ENCODE measurements around the gene RAPGEF2. TPM values are rescaled to one million over a fixed set of nuclear protein-coding genes. Genes with fewer than 3 reads are reported as not detected.

RAPGEF2 gene
- total and polyA plus RNA-seq, 2 of the 8 experiments (the other 6 are each of a cell fraction or from before 2014, with no cell fraction given) = 24.4 to 48.6 TPM

- Histone ChIP-seq H3K4me1 (replicated peaks in 1 of 4; ENCODE audit: control insufficient read depth in 3 of 4, insufficient read depth in 4 of 4, low read length in 3 of 4) (no peaks in the 10 kb centered on the region), H4K91ac (replicated peaks; ENCODE audit: insufficient read length, low read length) (no peak overlapping the region), H2BK12ac (ENCODE audit: low read depth, low read length) (no peak overlapping the region), H3K4ac (replicated peaks; ENCODE audit: insufficient read length, low read depth, low read length) (no peak overlapping the region), H3K27ac (ENCODE audit: low read depth, low read length) (no peak overlapping the region), H3K4me2 (ENCODE audit: insufficient read depth in 1 of 2, low read depth in 2 of 2, low read length in 2 of 2) (no peak overlapping the region), H3K56ac (replicated peaks; ENCODE audit: insufficient read length, low read depth, low read length) (no peak overlapping the region), H3K79me1 (ENCODE audit: low read depth, low read length) (no peaks in the 10 kb centered on the region), H2BK15ac (ENCODE audit: low read length) (no peak overlapping the region), H3K14ac (ENCODE audit: insufficient read length) (no peak overlapping the region), H3K79me2 (ENCODE audit: control insufficient read depth in 1 of 2, insufficient read depth in 2 of 2, low read length in 2 of 2) (no peaks in the 10 kb centered on the region), H3K18ac (ENCODE audit: extremely low read depth, low read length) (no peak overlapping the region), H3K9ac (replicated peaks in 1 of 4; ENCODE audit: extremely low read depth in 1 of 4, low read depth in 3 of 4, low read length in 3 of 4) (no peak overlapping the region), H2BK120ac (replicated peaks; ENCODE audit: low read depth, low read length) (no peak overlapping the region), H4K5ac (ENCODE audit: insufficient read length, low read depth, low read length) (no peak overlapping the region), H4K8ac (ENCODE audit: extremely low read depth, insufficient read depth, low read length) (no peak overlapping the region; the same call in 1 of the 2 replicates), H4K20me1 (replicated peaks in 1 of 2; ENCODE audit: control insufficient read depth in 1 of 2, insufficient read depth in 2 of 2, low read length in 2 of 2) (no peaks in the 10 kb centered on the region), H3K23ac (ENCODE audit: insufficient read length) (no peak overlapping the region), H3K9me3 (ENCODE audit: insufficient read depth in 2 of 2, low read depth in 1 of 2, low read length in 1 of 2) (no peaks in the 10 kb centered on the region), H3K4me3 (ENCODE audit: extremely low read depth in 1 of 4, insufficient read depth in 2 of 4, low read depth in 3 of 4, low read length in 4 of 4) (no peak overlapping the region), H3K23me2 (ENCODE audit: low read depth, low read length) (no peaks in the 10 kb centered on the region), H3K27me3 (replicated peaks in 1 of 4; ENCODE audit: control insufficient read depth in 3 of 4, extremely low read depth in 1 of 4, insufficient read depth in 3 of 4, low read length in 3 of 4) (no peaks in the 10 kb centered on the region), H2BK20ac (ENCODE audit: low read length) (no peak overlapping the region), H2BK5ac (ENCODE audit: low read depth, low read length) (no peak overlapping the region), H2AK5ac (ENCODE audit: low read depth, low read length) (no peak overlapping the region), H3K36me3 (ENCODE audit: control insufficient read depth in 2 of 4, insufficient read depth in 4 of 4, low read length in 3 of 4) (no peaks in the 10 kb centered on the region), H2AFZ (ENCODE audit: low read length) (no peak overlapping the region)
- DNase-seq (ENCODE audit: low read depth in 1 of 2, low spot score in 2 of 2) = no peak
- no peak for FAIRE-seq
- TF ChIP-seq PHF8 (conservative IDR thresholded peaks at IDR 0.05; ENCODE audit: low read depth, low read length) (no peak), ZNF274 (IDR thresholded peaks at IDR 0.05; ENCODE audit: borderline replicate concordance, extremely low read depth, low read length) (no peak), SUZ12 (IDR thresholded peaks at IDR 0.05; ENCODE audit: low read length) (no peak), E2F6 (IDR thresholded peaks at IDR 0.05) (no peak), JUND (IDR thresholded peaks at IDR 0.05; ENCODE audit: low read length) (no peak), CHD2 (IDR thresholded peaks at IDR 0.05; ENCODE audit: low read length) (no peak), CBX5 (IDR thresholded peaks at IDR 0.05; ENCODE audit: low read depth, low read length) (no peak), SIN3A (conservative IDR thresholded peaks at IDR 0.05 in 1 of 2, IDR thresholded peaks at IDR 0.05 in 1 of 2; ENCODE audit: low read depth in 1 of 2, low read length in 2 of 2) (no peak), POU5F1 (IDR thresholded peaks at IDR 0.05; ENCODE audit: low read depth, low read length) (no peak)
- TF ChIP-seq, protein P1, sequence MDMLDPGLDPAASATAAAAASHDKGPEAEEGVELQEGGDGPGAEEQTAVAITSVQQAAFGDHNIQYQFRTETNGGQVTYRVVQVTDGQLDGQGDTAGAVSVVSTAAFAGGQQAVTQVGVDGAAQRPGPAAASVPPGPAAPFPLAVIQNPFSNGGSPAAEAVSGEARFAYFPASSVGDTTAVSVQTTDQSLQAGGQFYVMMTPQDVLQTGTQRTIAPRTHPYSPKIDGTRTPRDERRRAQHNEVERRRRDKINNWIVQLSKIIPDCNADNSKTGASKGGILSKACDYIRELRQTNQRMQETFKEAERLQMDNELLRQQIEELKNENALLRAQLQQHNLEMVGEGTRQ (IDR thresholded peaks at IDR 0.05; ENCODE audit: low read length) = no peak
- ChIA-PET CTCF (ENCODE audit: partially characterized antibody) (no interaction called here), POLR2A (ENCODE audit: partially characterized antibody) (no interaction called here)
- 98% methylated on average over 4 of the region's 4 CpGs; no CpG with 5 or more reads in 1 of the 2 experiments for WGBS, 2 experiments (ENCODE audit: extremely low coverage in 1 of 2, insufficient coverage in 1 of 2, insufficient read length in 1 of 2, insufficient replicate concordance in 2 of 2, low coverage in 1 of 2, low lambda C conversion rate in 2 of 2, missing lambda C conversion rate in 1 of 2)
These were observed 12.6 kb upstream of the RAPGEF2 start for GRCh38 chr4:159090255-159090654.

Measured in H1 (cell line).